Activated gamma-delta T cell treated with Interleukin-2 at 50 U/mL for 16 hours (primary cell): ENCODE data around the gene ZNF511.

Experiments
- DNase-seq: peaks from one replicate; pipeline ENCODE4 v3.0.0-alpha.2; 2020

ZNF511 gene

GRCh38 chr10:133355991-133356390, 47.3 kb downstream of the ZNF511 start:
- no peak for DNase-seq

GRCh38 chr10:133356549-133357284, 48.0 kb downstream of the ZNF511 start:
- no peak for DNase-seq

- peak; percentile 55 for DNase-seq
These were observed 48.8 kb downstream of the ZNF511 start, which contains the start of gene FUOM for GRCh38 chr10:133357285-133358161. FUOM (minus strand) TSS chr10:133358019; CDS start chr10:133358007, 12 bp downstream.

GRCh38 chr10:133358162-133358924, 49.6 kb downstream of the ZNF511 start:
- no peak for DNase-seq

GRCh38 chr10:133358925-133359310, 50.2 kb downstream of the ZNF511 start:
- DNase-seq: no peak

- no peak for DNase-seq
These were observed 50.8 kb downstream of the ZNF511 start for GRCh38 chr10:133359554-133359971.

- DNase-seq: no peak
These were observed 51.4 kb downstream of the ZNF511 start for GRCh38 chr10:133359972-133360610.

GRCh38 chr10:133361227-133361626, 52.5 kb downstream of the ZNF511 start:
- DNase-seq: no peak

GRCh38 chr10:133361773-133362441, 53.2 kb downstream of the ZNF511 start:
- no peak for DNase-seq
